Measurements from ENCODE around the gene CFD.

GRCh38 chr19:912181-913079 lies 53.0 kb downstream of the CFD start:
- TF ChIP-seq CTCF (IDR thresholded peaks at IDR 0.05; ENCODE audit: poor library complexity, severe bottlenecking), result no peak
- no peak for TF ChIP-seq SMC3 (conservative IDR thresholded peaks at IDR 0.05; ENCODE audit: poor library complexity)
- no peak for TF ChIP-seq EZH2 (IDR thresholded peaks at IDR 0.05; ENCODE audit: borderline replicate concordance, insufficient read depth, low read length, poor library complexity, severe bottlenecking)
- no peak for TF ChIP-seq REST (IDR thresholded peaks at IDR 0.05; ENCODE audit: borderline replicate concordance)
- TF ChIP-seq POLR2AphosphoS5 (IDR thresholded peaks at IDR 0.05), result no peak
- no peak for TF ChIP-seq RAD21 (conservative IDR thresholded peaks at IDR 0.05)
